ELR (cell line): ENCODE measurements around the gene GSTT2B.
A peak's percentile ranks its signal among the peaks of the same experiment; 100 is the strongest.
"Not testable (repeated sequence)": the region's sequence is repeated elsewhere in the genome, so short reads cannot be mapped to it uniquely, and the experiment has no call there.

ENCODE experiments used
- DNase-seq: peaks from one replicate; pipeline ENCODE4 v3.0.0-alpha.2; 2015; ENCODE audit warnings: low read depth

The GSTT2B gene

GRCh38 chr22:23984430-23984829, 23.4 kb upstream of the GSTT2B start:
- no peak for DNase-seq

- not testable (repeated sequence) for DNase-seq
Observed at GRCh38 chr22:23980567-23980966, 19.6 kb upstream of the GSTT2B start.

GRCh38 chr22:23979557-23980240, 18.7 kb upstream of the GSTT2B start, which contains the start of gene GSTT2:
TSS of gene GSTT2 (plus strand) at chr22:23980134.
- not testable (repeated sequence) for DNase-seq

GRCh38 chr22:23977304-23977703, 16.3 kb upstream of the GSTT2B start:
- DNase-seq = not testable (repeated sequence)

GRCh38 chr22:23974836-23975352, 13.9 kb upstream of the GSTT2B start:
- not testable (repeated sequence) for DNase-seq

- not testable (repeated sequence) for DNase-seq
Observed at GRCh38 chr22:23974345-23974744, 13.3 kb upstream of the GSTT2B start, which contains the start of gene DDT. TSS of gene DDT (minus strand) at chr22:23974441. CDS start at chr22:23974414, 27 bp downstream.

GRCh38 chr22:23971927-23972326, 10.9 kb upstream of the GSTT2B start:
- not testable (repeated sequence) for DNase-seq

GRCh38 chr22:23970816-23971486, 10.0 kb upstream of the GSTT2B start:
- no peak for DNase-seq

GRCh38 chr22:23970201-23970641, 9.2 kb upstream of the GSTT2B start:
- DNase-seq = no peak

GRCh38 chr22:23969071-23969470, 8.1 kb upstream of the GSTT2B start:
- DNase-seq = no peak

GRCh38 chr22:23966568-23966967, 5.6 kb upstream of the GSTT2B start, which contains the start of gene DDTL:
TSS of gene DDTL (plus strand) at chr22:23966888. CDS start at chr22:23966915, 27 bp downstream.
- not testable (repeated sequence) for DNase-seq

GRCh38 chr22:23966094-23966493, 5.1 kb upstream of the GSTT2B start:
- DNase-seq = not testable (repeated sequence)

GRCh38 chr22:23956301-23956900, 4.6 kb downstream of the GSTT2B start:
- peak; percentile 78 for DNase-seq

- not testable (repeated sequence) for DNase-seq
Observed at GRCh38 chr22:23955886-23956285, 5.1 kb downstream of the GSTT2B start.

- not testable (repeated sequence) for DNase-seq
Observed at GRCh38 chr22:23954991-23955305, 6.0 kb downstream of the GSTT2B start.

GRCh38 chr22:23954193-23954990, 6.6 kb downstream of the GSTT2B start:
- DNase-seq = not testable (repeated sequence)

- not testable (repeated sequence) for DNase-seq
Observed at GRCh38 chr22:23953485-23953884, 7.5 kb downstream of the GSTT2B start.

- DNase-seq = not testable (repeated sequence)
Observed at GRCh38 chr22:23952794-23953405, 8.1 kb downstream of the GSTT2B start.

GRCh38 chr22:23951383-23951782, 9.6 kb downstream of the GSTT2B start:
- DNase-seq = peak; percentile 30

- not testable (repeated sequence) for DNase-seq
Observed at GRCh38 chr22:23949764-23950163, 11.2 kb downstream of the GSTT2B start.

GRCh38 chr22:23947391-23947790, 13.6 kb downstream of the GSTT2B start:
- DNase-seq = not testable (repeated sequence)
